Nephron (organoid): ENCODE results near the gene STAT5B.

ENCODE experiments used
- H3K27ac Mint-ChIP-seq, 3 experiments: 2 replicates each; pipeline ENCODE4 v1.8.0; 2020; ENCODE audit warnings: mixed read lengths in 3 of 3, mild to moderate bottlenecking in 2 of 3, moderate library complexity in 1 of 3
- H3K27me3 Mint-ChIP-seq: 2 replicates; pipeline ENCODE4 v1.8.0; 2021; ENCODE audit warnings: low read depth, mild to moderate bottlenecking, moderate library complexity, mixed read lengths
- H3K36me3 Mint-ChIP-seq: 2 replicates; pipeline ENCODE4 v1.8.0; 2020; ENCODE audit warnings: low read depth, mixed read lengths
- H3K4me1 Mint-ChIP-seq: 2 replicates; pipeline ENCODE4 v1.8.0; 2020; ENCODE audit warnings: mixed read lengths
- H3K4me3 Mint-ChIP-seq, 3 experiments: 2 replicates each; pipeline ENCODE4 v1.8.0; 2020; ENCODE audit warnings: mild to moderate bottlenecking in 3 of 3, mixed read lengths in 3 of 3, moderate library complexity in 2 of 3
- H3K9me3 Mint-ChIP-seq: 2 replicates; pipeline ENCODE4 v1.8.0; 2020; ENCODE audit warnings: mixed read lengths
- CTCF ChIP-seq, 3 experiments: fragments of 200-600 bp; sonication (generic); IDR thresholded peaks; one replicate each; pipeline ENCODE4 v1.5.0; 2021; ENCODE audit warnings: antibody characterized with exemption in 3 of 3; ENCODE audit not compliant: unreplicated experiment in 3 of 3

STAT5B gene

GRCh38 chr17:42294469-42295398 lies 18.5 kb upstream of the STAT5B start:
- no peaks in the 10 kb centered on the region for H3K36me3 Mint-ChIP-seq
- H3K9me3 Mint-ChIP-seq: no peaks in the 10 kb centered on the region
- H3K4me3 Mint-ChIP-seq: no peak overlapping the region
- no peak overlapping the region for H3K27ac Mint-ChIP-seq
- no peaks in the 10 kb centered on the region for H3K4me1 Mint-ChIP-seq
- H3K27me3 Mint-ChIP-seq: peaks cover 9% of the 10 kb centered on the region
- TF ChIP-seq CTCF (IDR thresholded peaks at IDR 0.05; ENCODE audit: unreplicated experiment in 3 of 3): no peak

- H3K36me3 Mint-ChIP-seq: no peaks in the 10 kb centered on the region
- H3K9me3 Mint-ChIP-seq: no peaks in the 10 kb centered on the region
- no peak for TF ChIP-seq CTCF (IDR thresholded peaks at IDR 0.05; ENCODE audit: unreplicated experiment in 3 of 3)
- peaks cover 9% of the 10 kb centered on the region for H3K27me3 Mint-ChIP-seq
- no peak overlapping the region for H3K4me3 Mint-ChIP-seq
- peaks cover 15% of the 10 kb centered on the region for H3K4me1 Mint-ChIP-seq
- H3K27ac Mint-ChIP-seq: no peak overlapping the region
These were observed 14.9 kb upstream of the STAT5B start for GRCh38 chr17:42291129-42291528.

- Mint-ChIP-seq H3K27ac (no peak overlapping the region), H3K36me3 (no peaks in the 10 kb centered on the region), H3K4me3 (peak overlapping the region in 1 of 3 experiments; percentile 52), H3K27me3 (peaks cover 9% of the 10 kb centered on the region), H3K9me3 (no peaks in the 10 kb centered on the region), H3K4me1 (peaks cover 15% of the 10 kb centered on the region)
- TF ChIP-seq CTCF (IDR thresholded peaks at IDR 0.05; ENCODE audit: unreplicated experiment in 3 of 3): no peak
These were observed 14.4 kb upstream of the STAT5B start for GRCh38 chr17:42290577-42290976.

GRCh38 chr17:42289611-42290181 lies 13.5 kb upstream of the STAT5B start:
- H3K27ac Mint-ChIP-seq: peak overlapping the region in 2 of 3 experiments; percentile 50 to 83
- peaks cover 15% of the 10 kb centered on the region for H3K4me1 Mint-ChIP-seq
- peaks cover 6% of the 10 kb centered on the region for H3K27me3 Mint-ChIP-seq
- H3K36me3 Mint-ChIP-seq: no peaks in the 10 kb centered on the region
- no peak for TF ChIP-seq CTCF (IDR thresholded peaks at IDR 0.05; ENCODE audit: unreplicated experiment in 3 of 3)
- H3K9me3 Mint-ChIP-seq: no peaks in the 10 kb centered on the region
- peak overlapping the region; percentile 52 to 79 (median 77) for H3K4me3 Mint-ChIP-seq

GRCh38 chr17:42288803-42289610 lies 12.8 kb upstream of the STAT5B start:
- no peaks in the 10 kb centered on the region for H3K9me3 Mint-ChIP-seq
- H3K27me3 Mint-ChIP-seq: no peaks in the 10 kb centered on the region
- no peak for TF ChIP-seq CTCF (IDR thresholded peaks at IDR 0.05; ENCODE audit: unreplicated experiment in 3 of 3)
- H3K27ac Mint-ChIP-seq: peak overlapping the region in 2 of 3 experiments; percentile 50 to 83
- H3K36me3 Mint-ChIP-seq: no peaks in the 10 kb centered on the region
- H3K4me3 Mint-ChIP-seq: peak overlapping the region; percentile 52 to 79 (median 77)
- H3K4me1 Mint-ChIP-seq: peaks cover 15% of the 10 kb centered on the region
